Measurements from ENCODE around the gene SCAMP4.

Gene SCAMP4

GRCh38 chr19:1956122-1956494, 50.9 kb downstream of the SCAMP4 start:
- no peak for DNase-seq (ENCODE audit: low read depth in 2 of 2)

GRCh38 chr19:1956868-1957492, 51.8 kb downstream of the SCAMP4 start:
- DNase-seq (ENCODE audit: low read depth in 2 of 2) = no peak

GRCh38 chr19:1957562-1958248, 52.5 kb downstream of the SCAMP4 start:
- DNase-seq (ENCODE audit: low read depth in 2 of 2) = no peak

GRCh38 chr19:1959928-1960589, 54.9 kb downstream of the SCAMP4 start:
- no peak for DNase-seq (ENCODE audit: low read depth in 2 of 2)

- DNase-seq (ENCODE audit: low read depth in 2 of 2) = no peak
Measured at GRCh38 chr19:1961000-1961883, 56.0 kb downstream of the SCAMP4 start.

- no peak for DNase-seq (ENCODE audit: low read depth in 2 of 2)
Measured at GRCh38 chr19:1962674-1963073, 57.5 kb downstream of the SCAMP4 start.

GRCh38 chr19:1967087-1967608, 61.9 kb downstream of the SCAMP4 start:
- DNase-seq (ENCODE audit: low read depth in 2 of 2) = no peak

- no peak for DNase-seq (ENCODE audit: low read depth in 2 of 2)
Measured at GRCh38 chr19:1968279-1969175, 63.3 kb downstream of the SCAMP4 start.

GRCh38 chr19:1969176-1970002, 64.2 kb downstream of the SCAMP4 start:
- DNase-seq (ENCODE audit: low read depth in 2 of 2) = no peak

GRCh38 chr19:1970003-1970805, 65.0 kb downstream of the SCAMP4 start:
- no peak for DNase-seq (ENCODE audit: low read depth in 2 of 2)

- DNase-seq (ENCODE audit: low read depth in 2 of 2) = no peak
Measured at GRCh38 chr19:1970806-1971502, 65.8 kb downstream of the SCAMP4 start.

GRCh38 chr19:1974381-1975161, 69.4 kb downstream of the SCAMP4 start:
- DNase-seq (ENCODE audit: low read depth in 2 of 2) = no peak

- DNase-seq (ENCODE audit: low read depth in 2 of 2) = no peak
Measured at GRCh38 chr19:1975162-1975480, 69.9 kb downstream of the SCAMP4 start.

All from fibroblast of skin of left biceps (primary cell).